ENCODE measurements around the gene AOAH.
"Not testable (repeated sequence)": the region's sequence is repeated elsewhere in the genome, so short reads cannot be mapped to it uniquely, and the experiment has no call there.

The AOAH gene

GRCh38 chr7:36653663-36654355 lies 70.5 kb downstream of the AOAH start:
- DNase-seq: no peak

DNA sequence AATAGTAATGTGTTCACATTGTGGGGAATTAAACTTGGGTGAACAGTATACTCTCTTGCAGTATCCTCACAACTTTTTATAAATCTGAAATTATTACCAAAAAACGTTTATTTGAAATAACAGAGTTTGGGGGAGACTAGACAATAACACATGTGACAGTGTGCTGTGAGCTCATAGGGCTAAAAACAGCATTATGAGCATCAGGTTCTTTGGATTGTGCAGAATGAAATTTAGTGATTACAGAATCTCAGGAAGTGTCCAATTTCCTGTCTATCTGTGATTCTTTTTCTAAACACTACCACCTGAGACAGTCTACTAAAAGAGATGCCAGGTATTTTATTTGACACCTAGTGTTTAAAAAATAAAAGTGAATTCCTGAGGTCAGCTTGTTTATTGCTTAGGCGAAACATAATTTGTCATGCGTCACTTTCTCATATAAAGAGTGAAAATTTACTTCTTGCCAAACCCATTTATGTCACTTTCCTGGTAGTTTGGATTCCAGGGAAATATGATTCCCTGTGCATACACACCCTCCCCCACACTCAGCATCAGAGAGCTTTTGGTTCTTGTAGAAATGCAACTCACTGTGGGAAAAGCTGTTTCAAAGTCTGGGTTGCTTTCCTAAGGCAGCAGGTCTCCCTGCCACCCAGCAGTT lies 71.2 kb downstream of the AOAH start:
- DNase-seq: no peak

DNA sequence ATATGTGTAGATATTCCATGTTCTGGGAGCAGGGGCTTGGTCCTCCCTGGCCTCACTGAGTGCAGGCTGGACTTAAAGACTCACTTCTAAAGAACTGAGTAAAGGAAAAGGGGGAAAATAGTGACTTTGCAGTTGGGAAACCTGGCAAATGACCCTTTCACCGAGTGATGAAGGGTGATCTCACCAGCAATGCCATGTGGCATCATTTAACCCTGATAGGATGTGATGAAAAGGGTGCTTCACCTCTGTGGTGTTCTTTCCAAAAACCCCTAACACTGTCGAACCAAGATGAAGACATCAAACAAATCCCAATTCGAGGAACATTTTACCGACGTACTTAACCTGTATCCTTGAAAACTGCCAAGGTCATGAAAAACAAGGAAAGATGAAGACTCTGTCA lies 71.9 kb downstream of the AOAH start:
- no peak for DNase-seq

- DNase-seq: no peak
These were observed 72.9 kb downstream of the AOAH start for GRCh38 chr7:36651404-36651803.

DNA sequence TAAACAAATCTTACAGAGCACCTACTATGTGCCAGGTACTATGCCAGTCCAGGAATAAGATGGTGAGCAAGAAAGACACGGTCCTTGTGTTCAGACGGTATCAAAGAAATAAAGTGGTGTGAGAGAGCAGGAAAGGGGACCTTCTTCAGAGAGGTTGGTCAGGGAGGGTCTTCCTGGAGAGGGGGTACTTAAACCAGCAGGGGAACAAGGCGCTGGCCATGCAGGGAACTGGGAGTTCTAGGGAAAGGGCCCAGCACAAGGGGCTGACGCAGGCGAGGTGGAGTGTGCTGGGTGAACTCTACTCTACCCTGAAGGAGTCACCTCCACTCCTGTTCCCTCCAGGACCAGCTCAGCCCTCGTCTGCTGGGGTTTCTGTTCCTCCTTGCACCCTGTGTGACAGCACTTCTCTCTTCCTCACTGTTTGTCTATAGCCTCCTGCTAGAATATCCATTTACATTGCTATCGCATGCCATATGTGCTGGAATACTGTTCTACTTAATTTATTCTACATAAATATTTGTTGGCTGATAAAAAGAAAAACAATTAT lies 73.5 kb downstream of the AOAH start:
- DNase-seq: no peak

GRCh38 chr7:36650320-36650719 lies 74.0 kb downstream of the AOAH start:
- DNase-seq: no peak

- not testable (repeated sequence) for DNase-seq
These were observed 75.0 kb downstream of the AOAH start for GRCh38 chr7:36649319-36649718.

DNA sequence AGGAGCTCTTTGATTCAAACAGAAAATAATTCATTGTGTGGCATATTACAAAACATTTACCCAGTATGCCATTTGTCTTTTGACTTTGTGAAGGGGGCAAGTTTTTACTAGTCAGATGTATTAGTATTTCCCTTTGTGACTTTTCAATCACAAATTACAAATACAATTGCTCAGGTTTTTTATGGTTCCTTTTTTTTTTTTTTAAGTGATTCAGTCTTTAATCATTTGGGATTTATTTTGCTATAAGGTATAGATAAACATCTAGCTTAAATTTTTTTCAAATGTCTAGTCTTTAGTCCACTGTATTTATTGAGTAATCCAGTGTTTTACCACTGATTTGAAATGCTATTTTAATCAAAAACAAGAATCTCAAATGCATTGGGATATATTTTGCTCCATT lies 75.9 kb downstream of the AOAH start:
- no peak for DNase-seq

DNA sequence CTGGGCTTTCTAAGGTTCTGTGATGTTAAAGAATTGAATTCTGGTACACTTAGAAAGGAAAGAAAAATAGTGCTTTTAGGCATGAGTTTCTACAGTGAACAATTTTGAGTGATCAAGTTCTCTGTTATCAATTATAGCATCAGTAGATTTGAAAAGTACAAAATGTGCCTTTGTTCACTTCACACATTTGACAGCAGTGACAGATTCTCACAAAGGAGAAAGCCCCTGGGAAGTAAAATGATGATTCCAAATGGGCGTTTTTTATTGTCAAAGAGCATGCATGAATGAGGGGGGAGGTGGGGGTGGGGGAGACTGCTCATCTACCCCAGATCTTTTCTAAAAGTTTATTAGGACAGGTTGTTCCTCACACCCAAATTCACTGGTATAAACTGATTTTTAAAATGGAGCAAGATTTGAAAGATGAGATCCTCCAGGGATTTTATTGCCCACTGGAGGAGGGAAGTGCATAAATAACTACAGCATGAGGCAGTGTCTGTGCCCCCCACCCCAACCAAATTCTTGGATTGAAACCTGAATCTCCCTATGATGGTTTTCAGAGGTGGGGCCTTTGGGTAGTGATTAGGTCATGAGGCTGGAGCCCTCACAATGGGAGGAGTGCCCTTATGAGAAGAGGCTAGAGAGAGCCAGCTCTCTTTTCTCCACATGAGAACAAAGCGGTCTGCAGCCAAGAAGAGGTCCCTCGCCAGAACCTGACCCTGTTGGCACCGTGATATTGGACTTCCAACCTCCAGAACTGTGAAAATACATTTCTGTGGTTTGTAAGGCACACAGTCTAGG lies 79.5 kb downstream of the AOAH start:
- DNase-seq: no peak

- DNase-seq: no peak
These were observed 81.9 kb downstream of the AOAH start for GRCh38 chr7:36642414-36642813.

- no peak for DNase-seq
These were observed 82.3 kb downstream of the AOAH start for GRCh38 chr7:36642010-36642409.

DNA sequence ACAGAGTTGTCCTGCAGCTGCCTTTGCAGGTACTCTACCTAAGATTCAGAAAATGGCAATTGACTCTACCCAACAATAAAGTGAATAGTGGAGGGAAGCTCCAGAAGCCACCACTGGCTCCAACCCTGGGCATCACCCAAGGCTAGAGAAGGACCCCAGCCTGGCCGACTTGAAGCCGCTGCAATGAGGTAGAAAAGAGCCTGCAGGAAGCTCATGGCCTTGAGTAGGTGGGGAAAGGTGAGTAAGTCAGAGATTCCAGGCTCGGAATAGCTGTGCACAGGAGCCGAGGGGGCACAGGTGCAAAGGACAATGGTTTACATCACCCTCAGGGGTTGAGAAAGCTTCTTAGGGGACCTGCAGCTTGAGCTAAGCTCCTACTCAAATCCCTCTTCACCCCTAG lies 83.6 kb downstream of the AOAH start:
- no peak for DNase-seq

- DNase-seq: peak; percentile 68
These were observed 84.5 kb downstream of the AOAH start for GRCh38 chr7:36639826-36640225.

DNA sequence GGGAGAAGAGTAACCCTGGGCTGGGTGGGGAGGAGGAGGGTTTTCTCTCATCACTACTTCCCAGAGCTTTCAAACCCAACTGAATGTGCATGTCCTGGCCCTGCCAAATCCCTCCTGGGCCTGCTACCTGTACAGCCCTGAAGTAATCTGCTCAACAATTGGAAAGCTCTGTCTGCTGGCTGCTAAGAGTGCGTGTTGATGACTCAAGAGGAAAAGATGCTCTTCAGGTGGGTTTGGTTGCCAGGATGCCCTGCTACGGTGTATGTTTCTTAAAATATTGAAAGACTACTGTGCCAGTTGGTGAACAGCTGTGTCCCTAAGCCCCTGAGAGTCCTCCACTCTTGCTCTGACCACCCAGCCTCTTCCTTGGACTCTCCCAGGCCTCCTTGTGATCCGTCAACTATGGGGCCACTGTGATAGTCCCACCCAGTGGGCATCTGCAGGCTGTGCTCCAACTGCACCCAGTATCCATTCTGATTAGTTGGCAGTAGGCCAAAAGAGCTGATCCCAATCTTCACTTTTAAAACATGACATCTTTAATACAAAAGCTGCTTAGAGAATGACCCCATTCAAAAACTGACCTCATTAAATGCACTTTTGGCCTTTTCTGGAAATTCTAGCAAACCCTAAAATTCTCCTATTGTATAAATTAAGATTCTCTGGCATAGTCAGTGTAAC lies 85.6 kb downstream of the AOAH start:
- DNase-seq: peak; percentile 38

DNA sequence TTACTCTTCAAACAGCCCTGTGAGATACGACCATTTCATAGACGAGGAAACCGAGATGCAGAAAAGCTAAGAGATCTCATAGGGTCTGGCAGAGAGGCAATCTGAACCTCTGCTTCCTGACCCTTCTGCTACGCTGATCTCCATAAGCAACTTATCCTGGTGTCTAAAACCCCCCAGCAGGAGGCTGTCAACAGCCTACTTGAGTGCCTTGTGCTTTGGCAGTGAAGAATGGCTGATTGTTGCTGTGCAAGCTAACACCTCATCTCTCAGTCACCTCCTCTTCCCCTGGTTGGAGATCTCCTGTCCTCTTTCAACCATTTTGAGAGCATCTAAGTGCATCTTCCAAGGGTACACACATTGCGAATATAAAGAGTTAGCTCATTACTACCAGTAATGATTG lies 86.2 kb downstream of the AOAH start:
- no peak for DNase-seq

DNA sequence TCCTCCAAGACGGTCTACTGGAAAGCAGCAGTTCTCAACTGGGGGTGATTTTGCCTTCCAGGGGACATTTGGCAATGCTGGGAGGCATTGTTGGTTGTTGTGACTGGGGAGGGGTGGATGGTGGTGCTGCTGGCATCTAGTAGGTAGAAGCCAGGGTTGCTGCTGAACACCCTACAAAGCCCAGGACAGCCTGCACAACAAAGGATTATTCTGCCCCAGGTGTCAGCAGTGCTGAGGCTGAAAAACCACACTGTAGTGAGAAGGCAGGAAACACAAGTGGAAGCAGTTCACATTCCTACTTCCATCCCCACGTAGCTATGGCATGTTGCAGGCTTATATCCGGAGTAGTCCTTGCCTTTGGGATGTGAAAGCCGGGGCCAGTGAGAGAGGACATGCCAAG lies 86.9 kb downstream of the AOAH start:
- DNase-seq: no peak

- no peak for DNase-seq
These were observed 88.2 kb downstream of the AOAH start for GRCh38 chr7:36636126-36636525.

DNA sequence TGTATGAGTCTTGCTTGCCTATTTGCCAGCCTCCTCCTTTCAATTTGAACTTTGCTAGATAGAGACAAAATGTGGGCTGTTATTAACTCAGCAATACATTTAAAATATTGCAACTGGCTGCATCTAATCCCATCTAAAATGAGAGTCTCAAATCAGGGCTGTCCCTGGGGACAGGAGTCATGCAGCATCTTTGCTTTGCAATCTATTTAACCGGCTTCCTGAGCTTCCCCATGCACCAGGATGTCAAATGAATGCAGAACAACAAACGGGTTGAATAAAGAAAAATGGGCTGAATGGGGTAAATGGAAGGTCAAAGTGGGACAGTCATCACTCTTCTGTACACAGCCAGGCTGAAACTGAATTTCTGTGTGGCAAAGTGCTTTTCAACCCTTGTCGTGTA lies 89.2 kb downstream of the AOAH start:
- DNase-seq: no peak

DNA sequence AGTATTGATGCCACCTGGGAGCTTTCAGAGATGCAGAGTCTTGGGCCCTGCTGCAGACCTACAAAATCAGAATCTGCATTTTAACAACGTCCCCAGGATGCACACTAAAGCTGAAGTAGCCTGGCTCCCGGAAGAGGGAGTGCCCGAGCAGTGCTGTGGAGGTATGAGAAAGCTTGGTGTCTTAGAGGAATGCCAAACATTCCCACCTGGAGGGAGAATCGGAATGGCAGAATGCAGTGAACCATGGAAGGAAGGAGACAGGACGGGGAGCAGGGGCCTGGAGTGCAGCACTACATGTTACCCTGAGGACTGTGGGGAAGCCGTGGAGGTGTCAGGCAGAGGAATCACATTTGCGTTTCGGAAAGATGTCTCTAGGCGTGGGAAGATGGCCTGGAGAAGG lies 90.9 kb downstream of the AOAH start:
- no peak for DNase-seq

DNA sequence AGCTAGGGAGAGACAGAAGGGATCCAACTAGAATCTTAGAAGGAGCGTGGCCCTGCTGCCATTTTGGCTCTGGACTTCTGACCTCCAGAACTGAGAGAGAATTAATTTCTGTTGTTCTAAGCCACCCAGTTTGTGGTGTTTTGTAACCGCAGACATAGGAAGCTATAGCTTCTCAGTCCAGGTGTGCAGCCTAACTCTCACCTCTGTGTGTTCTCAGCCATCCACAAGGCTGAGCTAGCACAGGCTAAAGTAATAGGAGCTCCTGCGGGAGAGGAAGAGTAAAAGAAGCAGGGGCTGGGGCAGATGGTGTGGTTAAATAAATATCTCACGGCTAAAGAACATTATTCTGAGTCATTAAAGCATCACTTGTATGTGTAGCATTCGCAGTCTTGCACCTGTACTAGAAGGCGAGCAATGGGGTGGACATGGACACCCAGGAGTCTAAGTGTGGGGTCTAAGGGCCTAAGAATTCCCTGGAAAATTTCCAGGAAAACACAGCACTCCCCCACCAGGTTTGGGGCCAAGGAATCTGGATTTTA lies 94.1 kb downstream of the AOAH start:
- no peak for DNase-seq

- DNase-seq: no peak
These were observed 94.9 kb downstream of the AOAH start for GRCh38 chr7:36629351-36629750.

DNA sequence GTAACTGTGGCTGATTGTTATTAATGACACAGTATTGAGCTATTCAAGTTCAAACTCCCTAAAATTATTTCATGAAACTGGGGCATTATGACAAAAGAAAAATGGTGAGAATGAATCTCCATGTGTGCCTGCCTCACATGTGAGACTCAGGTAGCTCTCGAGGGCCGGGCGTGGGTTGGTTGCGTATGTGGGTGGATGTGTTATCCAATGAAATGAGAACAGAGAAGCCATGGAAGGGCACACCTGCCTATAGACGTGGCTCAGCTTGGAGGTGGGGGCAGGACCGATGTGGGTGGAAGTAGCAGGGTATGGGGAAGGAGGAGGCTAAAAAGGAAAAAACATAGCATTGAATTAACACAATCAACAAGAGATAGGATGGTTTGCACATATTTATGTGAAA lies 96.5 kb downstream of the AOAH start:
- DNase-seq: no peak

DNA sequence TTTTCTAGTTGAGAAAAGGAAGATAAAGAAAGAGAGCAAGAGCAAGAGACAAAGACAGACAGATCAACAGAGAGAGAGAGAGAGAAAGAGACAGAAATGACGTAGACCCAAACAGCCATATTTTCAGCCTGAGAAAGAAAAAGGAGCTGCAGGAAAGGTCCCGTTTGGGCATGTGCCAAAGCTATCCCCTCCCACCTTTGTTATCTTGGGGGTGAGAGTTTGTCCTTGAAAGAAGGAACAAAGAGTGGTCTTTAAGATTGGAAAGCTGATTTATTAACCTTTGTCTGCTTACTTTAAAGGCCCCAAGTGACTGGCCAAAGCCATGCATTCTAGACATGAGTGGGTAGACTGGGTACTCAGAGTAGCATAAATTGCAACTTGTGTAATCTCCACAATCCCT lies 98.2 kb downstream of the AOAH start:
- no peak for DNase-seq
